EL (cell line): ENCODE data around the gene SSBP1.
"Not testable (repeated sequence)": the region's sequence is repeated elsewhere in the genome, so short reads cannot be mapped to it uniquely, and the experiment has no call there.

Source experiments
- DNase-seq: peaks from one replicate; pipeline ENCODE4 v3.0.0-alpha.2; 2016

SSBP1 gene

GRCh38 chr7:141737836-141738591 lies at the start of gene SSBP1:
SSBP1 (plus strand) TSS chr7:141738358; CDS start chr7:141739167, 809 bp downstream.
- peak; percentile 95 for DNase-seq

- not testable (repeated sequence) for DNase-seq
These were observed 48.9 kb upstream of the SSBP1 start for GRCh38 chr7:141689072-141689825.

- no peak for DNase-seq
These were observed 46.6 kb upstream of the SSBP1 start for GRCh38 chr7:141691540-141691939.

GRCh38 chr7:141691961-141692360 lies 46.2 kb upstream of the SSBP1 start:
- DNase-seq, result no peak

GRCh38 chr7:141693082-141693481 lies 45.1 kb upstream of the SSBP1 start:
- DNase-seq, result no peak

GRCh38 chr7:141695803-141696289 lies 42.3 kb upstream of the SSBP1 start:
- DNase-seq, result no peak

- no peak for DNase-seq
These were observed 41.8 kb upstream of the SSBP1 start for GRCh38 chr7:141696348-141696747.

GRCh38 chr7:141697211-141697871 lies 40.8 kb upstream of the SSBP1 start:
- peak; percentile 56 for DNase-seq

GRCh38 chr7:141698247-141699015 lies 39.7 kb upstream of the SSBP1 start:
- no peak for DNase-seq

GRCh38 chr7:141699860-141700259 lies 38.3 kb upstream of the SSBP1 start:
- no peak for DNase-seq

- DNase-seq, result no peak
These were observed 37.8 kb upstream of the SSBP1 start for GRCh38 chr7:141700296-141700847.

GRCh38 chr7:141700848-141701371 lies 37.2 kb upstream of the SSBP1 start:
- DNase-seq, result no peak

- peak; percentile 35 for DNase-seq
These were observed 36.6 kb upstream of the SSBP1 start for GRCh38 chr7:141701489-141702046.

- peak; percentile 47 for DNase-seq
These were observed 36.1 kb upstream of the SSBP1 start, which contains the start of gene DENND11 for GRCh38 chr7:141702047-141702567. DENND11 (minus strand) TSS chr7:141702166; CDS start chr7:141702153, 13 bp downstream.

GRCh38 chr7:141702892-141703291 lies 35.3 kb upstream of the SSBP1 start:
- no peak for DNase-seq

GRCh38 chr7:141704112-141704511 lies 34.0 kb upstream of the SSBP1 start:
- DNase-seq, result no peak

GRCh38 chr7:141704741-141705140 lies 33.4 kb upstream of the SSBP1 start:
- DNase-seq, result no peak

- DNase-seq, result no peak
These were observed 31.7 kb upstream of the SSBP1 start for GRCh38 chr7:141706239-141707064.

- DNase-seq, result no peak
These were observed 29.8 kb upstream of the SSBP1 start, which contains the start of gene WEE2 for GRCh38 chr7:141708351-141708750. WEE2 (plus strand) TSS chr7:141708353; CDS start chr7:141708759, 406 bp downstream.

- DNase-seq, result no peak
These were observed 28.8 kb upstream of the SSBP1 start for GRCh38 chr7:141709318-141709717.
